ENCODE results near the gene AP3S2.

- no peak for TF ChIP-seq EZH2 (IDR thresholded peaks at IDR 0.05; ENCODE audit: low read length)
- TF ChIP-seq CTCF (optimal IDR thresholded peaks at IDR 0.05 in 1 of 3, IDR thresholded peaks at IDR 0.05 in 1 of 3, conservative IDR thresholded peaks at IDR 0.05 in 1 of 3; ENCODE audit: extremely low read depth in 1 of 3, insufficient read depth in 2 of 3, low read length in 3 of 3) = no peak
Observed at GRCh38 chr15:89835176-89835564, 58.6 kb downstream of the AP3S2 start.
